Muscle layer of duodenum (tissue), 2 donors: Measurements from ENCODE around the gene ATP2A2.
A peak's percentile ranks its signal among the peaks of the same experiment; 100 is the strongest.
"Not testable (repeated sequence)": the region's sequence is repeated elsewhere in the genome, so short reads cannot be mapped to it uniquely, and the experiment has no call there.

Experiments
- H3K27ac ChIP-seq: one replicate; pipeline ENCODE4 v1.7.0; 2013; ENCODE audit warnings: mild to moderate bottlenecking, low read length
- H3K27me3 ChIP-seq: one replicate; pipeline ENCODE4 v1.7.0; 2013; ENCODE audit warnings: low read depth, mild to moderate bottlenecking, control low read depth, low read length
- H3K36me3 ChIP-seq, 2 donors: one replicate each; pipeline ENCODE4 v1.7.0; 2013; ENCODE audit warnings: low read length in 2 of 2, control low read depth in 1 of 2, mild to moderate bottlenecking in 1 of 2; ENCODE audit not compliant: insufficient read depth in 2 of 2, control insufficient read depth in 1 of 2
- H3K4me1 ChIP-seq, 2 donors: one replicate each; pipeline ENCODE4 v1.7.0; 2013; ENCODE audit warnings: low read length in 2 of 2, mild to moderate bottlenecking in 2 of 2, control low read depth in 1 of 2, moderate library complexity in 1 of 2; ENCODE audit not compliant: insufficient read depth in 2 of 2, control insufficient read depth in 1 of 2
- H3K4me3 ChIP-seq, 2 donors: one replicate each; pipeline ENCODE4 v1.7.0; 2013; ENCODE audit warnings: low read length in 2 of 2, low read depth in 1 of 2, mild to moderate bottlenecking in 1 of 2
- H3K9me3 ChIP-seq, 2 donors: one replicate each; pipeline ENCODE4 v1.7.0; 2013; ENCODE audit warnings: low read length in 2 of 2, control low read depth in 1 of 2, mild to moderate bottlenecking in 1 of 2; ENCODE audit not compliant: control insufficient read depth in 1 of 2
- donor health status: healthy.

ATP2A2 gene

GRCh38 chr12:110355073-110355472 lies 74.0 kb downstream of the ATP2A2 start:
- no peak overlapping the region for H3K27ac ChIP-seq
- no peaks in the 10 kb centered on the region for H3K27me3 ChIP-seq
- H3K4me3 ChIP-seq, result no peak overlapping the region
- no peaks in the 10 kb centered on the region for H3K4me1 ChIP-seq
- no peaks in the 10 kb centered on the region for H3K9me3 ChIP-seq
- peaks cover 7 to 13% of the 10 kb centered on the region in 2 donors for H3K36me3 ChIP-seq

- H3K27me3 ChIP-seq, H3K27ac ChIP-seq, H3K4me3 ChIP-seq, H3K9me3 ChIP-seq, H3K4me1 ChIP-seq, H3K36me3 ChIP-seq: not testable (repeated sequence)
These were observed 77.5 kb downstream of the ATP2A2 start for GRCh38 chr12:110358384-110359097.

GRCh38 chr12:110361216-110361615 lies 80.2 kb downstream of the ATP2A2 start:
- no peaks in the 10 kb centered on the region for H3K27me3 ChIP-seq
- H3K4me3 ChIP-seq, result no peak overlapping the region
- no peaks in the 10 kb centered on the region for H3K9me3 ChIP-seq
- no peaks in the 10 kb centered on the region for H3K4me1 ChIP-seq
- no peak overlapping the region for H3K27ac ChIP-seq
- H3K36me3 ChIP-seq, result no peaks in the 10 kb centered on the region

GRCh38 chr12:110365489-110366320 lies 84.7 kb downstream of the ATP2A2 start:
- Histone ChIP-seq H3K4me3 (no peak overlapping the region), H3K36me3 (peaks cover 0 to 4% of the 10 kb centered on the region in 2 donors), H3K4me1 (peaks cover 0 to 15% of the 10 kb centered on the region in 2 donors), H3K27me3 (no peaks in the 10 kb centered on the region), H3K9me3 (no peaks in the 10 kb centered on the region), H3K27ac (no peak overlapping the region)

- H3K27ac ChIP-seq, result no peak overlapping the region
- H3K27me3 ChIP-seq, result no peaks in the 10 kb centered on the region
- no peaks in the 10 kb centered on the region for H3K9me3 ChIP-seq
- peaks cover 0 to 24% of the 10 kb centered on the region in 2 donors for H3K4me1 ChIP-seq
- peaks cover 0 to 11% of the 10 kb centered on the region in 2 donors for H3K36me3 ChIP-seq
- peak overlapping the region in 1 of 2 donors; percentile 8 for H3K4me3 ChIP-seq
These were observed 85.5 kb downstream of the ATP2A2 start for GRCh38 chr12:110366321-110367142.

- Histone ChIP-seq H3K9me3 (no peaks in the 10 kb centered on the region), H3K27me3 (no peaks in the 10 kb centered on the region), H3K27ac (no peak overlapping the region), H3K4me3 (peak overlapping the region in 1 of 2 donors; percentile 8), H3K36me3 (peaks cover 0 to 16% of the 10 kb centered on the region in 2 donors), H3K4me1 (peaks cover 0 to 31% of the 10 kb centered on the region in 2 donors)
These were observed 86.3 kb downstream of the ATP2A2 start for GRCh38 chr12:110367181-110367864.

GRCh38 chr12:110369992-110370391 lies 88.9 kb downstream of the ATP2A2 start:
- Histone ChIP-seq H3K4me1 (peaks cover 0 to 53% of the 10 kb centered on the region in 2 donors), H3K27ac (no peak overlapping the region), H3K36me3 (peaks cover 18 to 29% of the 10 kb centered on the region in 2 donors), H3K27me3 (no peaks in the 10 kb centered on the region), H3K4me3 (no peak overlapping the region), H3K9me3 (no peaks in the 10 kb centered on the region)

- no peak overlapping the region for H3K27ac ChIP-seq
- H3K9me3 ChIP-seq, result no peaks in the 10 kb centered on the region
- peaks cover 0 to 53% of the 10 kb centered on the region in 2 donors for H3K4me1 ChIP-seq
- H3K27me3 ChIP-seq, result no peaks in the 10 kb centered on the region
- no peak overlapping the region for H3K4me3 ChIP-seq
- peaks cover 26 to 35% of the 10 kb centered on the region in 2 donors for H3K36me3 ChIP-seq
These were observed 89.7 kb downstream of the ATP2A2 start for GRCh38 chr12:110370732-110371231.

- no peak overlapping the region for H3K27ac ChIP-seq
- H3K4me1 ChIP-seq, result peaks cover 0 to 51% of the 10 kb centered on the region in 2 donors
- no peaks in the 10 kb centered on the region for H3K9me3 ChIP-seq
- no peak overlapping the region for H3K4me3 ChIP-seq
- peaks cover 32 to 35% of the 10 kb centered on the region in 2 donors for H3K36me3 ChIP-seq
- H3K27me3 ChIP-seq, result no peaks in the 10 kb centered on the region
These were observed 90.5 kb downstream of the ATP2A2 start for GRCh38 chr12:110371408-110372055.

GRCh38 chr12:110372056-110372425 lies 91.0 kb downstream of the ATP2A2 start:
- Histone ChIP-seq H3K27ac (no peak overlapping the region), H3K4me1 (peaks cover 0 to 46% of the 10 kb centered on the region in 2 donors), H3K9me3 (no peaks in the 10 kb centered on the region), H3K4me3 (no peak overlapping the region), H3K36me3 (peaks cover 32 to 36% of the 10 kb centered on the region in 2 donors), H3K27me3 (no peaks in the 10 kb centered on the region)
